Muscle of back (tissue), 11 donors: ENCODE results near the gene BCAR3. TPM values are rescaled to one million over a fixed set of nuclear protein-coding genes. Genes with fewer than 3 reads are reported as not detected.

ENCODE experiments used
- DNase-seq, 3 donors: peaks; one replicate each; pipeline versions ENCODE4 v3.0.0 to v3.0.0-alpha.2; 2013
- polyA plus RNA-seq, 10 donors: library from polyadenylated mRNA; unstranded; fragments of 120-200 nt; gene quantifications; one replicate each; pipeline ENCODE4 v1.2.1, GENCODE V29; 2013; ENCODE audit not compliant: insufficient read length in 10 of 10

Gene BCAR3
- polyA plus RNA-seq, 10 donors = 13.5 to 20.5 (median 17.1) TPM

DNA sequence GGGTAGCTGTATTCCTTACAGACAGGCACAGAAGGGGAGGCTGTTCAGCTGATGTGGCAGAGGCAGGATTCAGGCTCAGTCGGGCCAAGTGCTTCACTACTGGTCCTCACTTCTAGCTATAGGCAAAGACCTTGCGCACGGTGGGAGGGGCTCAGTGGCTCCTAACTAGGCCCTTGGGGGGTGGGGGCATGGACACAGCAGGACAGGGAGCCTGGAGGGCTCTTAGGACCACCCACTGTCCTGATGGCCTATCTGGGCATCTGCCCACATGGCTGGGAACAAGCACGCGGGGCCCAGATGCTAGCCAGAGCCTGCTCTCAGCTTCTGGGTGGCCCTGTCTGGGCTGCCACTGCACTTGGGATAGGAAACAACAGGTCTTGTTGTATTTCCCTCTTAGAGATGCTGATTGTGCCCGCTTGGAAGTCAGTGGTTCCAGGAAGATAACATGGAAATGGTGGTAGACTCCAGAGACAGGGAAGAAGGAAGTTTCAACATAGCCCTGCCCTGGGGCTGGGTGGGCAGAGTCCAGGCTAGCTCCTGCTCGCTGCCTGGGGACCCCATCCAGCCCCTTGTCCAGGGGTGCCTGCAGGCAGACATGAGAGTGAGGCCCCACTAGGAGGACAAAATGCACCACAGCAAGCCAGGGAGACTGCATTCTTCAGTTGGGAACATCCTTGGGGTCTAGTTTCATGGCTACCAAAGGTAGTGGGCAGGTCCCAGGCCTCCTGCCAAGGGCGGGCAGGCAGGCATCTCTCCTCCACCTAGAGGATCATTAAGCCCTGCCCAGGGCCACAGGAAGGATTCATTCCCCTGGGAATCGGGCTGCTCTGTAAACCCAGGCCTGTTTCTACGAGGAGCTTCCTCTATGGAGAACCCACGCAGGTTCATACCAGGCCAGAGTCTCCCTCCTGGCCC is 102.5 kb downstream of the BCAR3 start:
- no peak for DNase-seq

DNA sequence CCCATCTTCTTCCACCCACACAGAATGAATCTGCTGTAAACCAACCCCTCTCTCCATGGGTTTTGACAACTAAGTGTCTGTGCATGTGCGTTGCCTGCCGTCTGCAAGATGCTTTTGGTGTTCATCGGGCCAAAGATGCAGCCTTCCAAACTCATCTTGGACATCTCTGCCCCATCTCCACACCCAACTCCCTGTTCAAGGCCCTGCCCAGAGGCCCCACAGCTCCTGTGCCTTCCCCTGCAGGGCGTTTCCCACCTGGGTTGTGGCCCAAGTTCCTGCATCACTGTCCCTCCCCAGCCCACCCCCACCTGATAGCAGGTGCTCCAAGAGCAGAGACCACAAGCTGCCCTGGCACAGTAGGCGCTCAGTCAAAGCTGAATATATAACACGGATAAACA is 103.2 kb downstream of the BCAR3 start:
- DNase-seq = no peak

DNA sequence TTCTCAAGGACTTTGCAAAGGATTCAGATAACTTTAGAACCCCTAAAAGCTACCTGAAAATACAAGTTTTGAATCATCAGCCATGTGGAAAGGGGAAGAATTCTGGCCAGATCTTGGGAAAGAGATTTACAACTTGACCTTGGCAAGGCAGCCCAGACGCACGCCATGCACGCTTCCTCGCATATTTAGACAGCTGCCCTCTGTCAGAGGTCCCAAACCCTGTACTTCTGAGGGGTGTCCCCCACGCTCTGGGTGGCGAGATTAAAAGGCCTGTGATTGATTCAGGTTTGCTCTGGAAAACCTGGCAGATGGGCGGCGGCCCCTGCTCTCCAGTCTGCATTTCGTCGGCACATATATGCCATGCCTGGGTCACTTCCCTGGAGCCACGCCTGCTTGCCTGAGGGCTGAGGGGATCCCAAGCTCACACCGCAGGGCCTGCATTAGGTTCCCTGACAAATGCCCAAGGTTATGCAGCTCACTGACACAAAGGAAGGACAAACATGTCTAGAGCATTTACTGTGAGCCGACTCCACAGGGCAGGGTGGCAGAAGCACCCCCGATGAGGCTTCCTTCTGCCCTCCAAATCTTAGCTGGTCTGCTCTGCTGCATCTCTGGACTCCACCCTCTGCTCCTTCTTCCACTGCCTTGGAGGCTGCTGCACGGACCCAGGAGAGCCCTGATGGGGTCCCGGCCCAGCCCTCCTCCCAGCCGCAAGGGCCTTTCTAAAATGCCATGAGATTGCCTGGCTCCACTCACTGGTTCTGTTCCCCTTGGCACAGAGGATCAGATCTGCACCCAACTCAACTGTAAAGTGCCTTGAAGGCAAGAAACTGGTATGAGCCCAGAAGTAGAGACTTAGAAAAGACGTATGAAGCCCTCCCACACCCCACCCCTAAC is 103.9 kb downstream of the BCAR3 start:
- DNase-seq = no peak

DNA sequence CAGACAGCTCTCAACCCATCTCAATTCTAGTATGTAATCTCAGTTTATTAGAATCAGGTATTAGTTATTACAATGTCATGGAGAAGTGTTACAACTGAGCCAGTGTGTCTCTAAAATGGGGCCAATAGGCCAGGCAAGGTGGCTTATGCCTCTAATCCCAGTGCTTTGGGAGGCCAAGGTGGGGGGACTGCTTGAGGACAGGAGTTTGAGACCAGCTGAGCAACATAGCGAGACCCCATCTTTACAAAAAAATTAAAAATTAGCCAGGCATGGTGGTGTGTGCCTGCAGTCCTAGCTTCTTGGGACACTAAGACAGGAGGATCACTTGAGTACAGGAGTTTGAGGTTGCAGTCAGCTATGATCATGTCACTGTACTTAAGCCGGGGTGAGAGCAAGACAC is 104.9 kb downstream of the BCAR3 start:
- no peak for DNase-seq

DNA sequence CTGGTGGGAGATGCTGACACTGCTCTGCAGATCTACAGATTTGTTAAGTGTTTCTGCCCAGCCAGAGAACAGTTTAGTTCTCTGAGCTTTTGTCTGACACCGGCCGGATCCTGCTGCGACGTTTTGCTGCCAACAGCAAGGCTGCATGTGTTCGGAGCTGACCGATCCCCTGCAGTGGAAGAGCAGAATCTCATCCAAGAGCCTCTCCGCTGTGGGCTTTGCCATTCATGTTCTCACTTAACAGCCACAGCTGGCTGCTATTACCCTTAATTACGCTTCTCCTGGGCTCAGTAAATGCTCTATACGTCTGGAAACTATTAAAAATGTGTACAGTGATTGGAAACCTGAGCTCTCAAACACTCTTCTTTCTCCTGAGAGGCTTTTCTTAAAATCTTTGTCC is 105.3 kb downstream of the BCAR3 start:
- peak; percentile 79 to 93 (median 91) for DNase-seq

DNA sequence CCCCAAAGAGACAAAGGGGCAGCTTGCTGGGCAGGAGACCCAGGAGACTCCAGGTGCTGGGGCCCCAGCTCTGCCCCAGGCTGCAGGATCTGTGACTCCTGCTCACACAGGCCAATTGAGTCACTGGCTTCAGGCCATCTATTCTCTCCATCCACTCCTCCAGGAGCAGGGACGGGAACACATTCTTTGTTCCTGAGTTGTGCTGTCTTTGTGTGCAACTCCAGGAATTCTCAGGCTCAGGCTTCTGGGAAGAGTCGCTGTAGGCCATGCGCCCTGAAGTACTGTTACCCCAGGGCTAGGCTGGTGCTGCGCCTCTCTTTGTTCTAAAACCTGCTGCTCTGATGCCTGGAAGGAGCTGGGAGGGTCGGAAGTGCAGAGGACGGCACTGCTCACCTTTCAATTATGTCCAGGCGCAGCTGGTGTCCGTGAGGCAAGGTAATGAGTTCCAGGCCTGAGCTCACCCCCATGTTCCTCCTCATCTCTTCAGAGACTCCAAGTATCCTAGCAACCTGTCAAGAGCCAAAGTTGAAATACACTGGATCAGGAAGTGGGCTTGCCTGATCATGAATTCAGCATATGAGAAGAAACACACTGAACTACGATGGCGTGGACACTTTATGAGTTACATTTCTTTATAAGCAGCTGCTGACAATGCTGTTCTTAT is 105.9 kb downstream of the BCAR3 start:
- peak in 2 of 3 donors; percentile 68 to 87 for DNase-seq

DNA sequence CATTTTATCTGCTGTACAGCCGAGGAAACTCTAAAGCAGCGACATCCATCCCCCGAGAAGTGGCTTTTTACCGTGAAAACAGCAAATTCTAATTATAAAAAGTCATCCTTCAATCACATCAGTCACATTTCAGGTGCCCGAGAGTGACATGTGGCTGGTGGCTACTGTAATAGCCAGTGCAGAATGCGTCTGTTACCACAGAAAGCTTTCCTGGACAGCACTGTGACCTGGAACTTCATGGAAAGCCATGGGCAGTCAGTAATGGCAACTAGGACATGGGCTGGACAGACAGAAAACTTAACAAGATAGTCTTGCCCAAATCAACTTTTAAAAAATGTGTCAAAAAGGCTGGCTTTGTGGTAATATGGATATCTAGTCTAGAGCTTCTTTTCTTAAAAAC is 106.6 kb downstream of the BCAR3 start:
- no peak for DNase-seq

DNA sequence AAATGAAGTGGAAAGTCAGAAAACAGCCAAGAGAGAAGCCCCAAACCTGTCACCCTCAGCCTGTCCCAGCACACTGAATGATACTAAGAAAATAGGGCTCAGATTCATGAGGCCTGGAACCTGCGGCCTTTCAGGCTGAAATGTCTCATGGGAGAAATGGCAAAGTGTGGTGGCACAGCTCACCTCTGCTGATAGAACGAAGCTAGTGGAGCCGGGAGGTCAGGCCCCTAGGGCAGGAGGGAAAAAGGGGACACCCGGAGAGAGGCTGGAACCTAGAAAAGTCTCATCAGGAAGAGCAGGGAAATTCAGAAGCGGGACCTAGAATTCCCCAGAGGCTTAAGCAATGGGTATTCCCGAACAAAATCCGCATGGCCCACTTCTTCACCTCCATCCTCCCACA is 107.1 kb downstream of the BCAR3 start:
- no peak for DNase-seq

DNA sequence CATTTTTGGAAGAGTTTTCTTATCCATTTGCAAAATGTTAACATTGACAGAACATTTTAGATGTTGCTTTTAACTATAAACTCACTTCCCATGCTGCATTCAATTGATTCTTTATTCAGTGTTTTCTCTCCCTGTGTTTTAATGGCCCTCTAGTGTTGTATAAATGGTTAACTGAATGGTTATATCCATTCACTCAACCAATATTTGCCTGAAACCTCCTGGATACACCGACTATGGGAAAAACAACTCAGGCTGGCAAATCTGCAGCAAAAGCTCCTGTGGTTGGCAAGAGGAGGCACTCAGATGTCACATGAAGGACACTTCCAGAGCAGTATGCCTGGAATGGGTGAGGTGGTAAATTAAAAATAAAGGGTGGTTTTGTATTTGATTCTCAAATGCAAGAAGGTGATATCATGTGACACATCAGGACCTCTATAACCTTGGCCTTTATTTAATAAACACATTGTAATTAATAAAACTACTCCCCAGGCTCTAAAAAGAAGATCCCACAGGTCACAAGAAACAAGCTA is 107.6 kb downstream of the BCAR3 start:
- DNase-seq = no peak

DNA sequence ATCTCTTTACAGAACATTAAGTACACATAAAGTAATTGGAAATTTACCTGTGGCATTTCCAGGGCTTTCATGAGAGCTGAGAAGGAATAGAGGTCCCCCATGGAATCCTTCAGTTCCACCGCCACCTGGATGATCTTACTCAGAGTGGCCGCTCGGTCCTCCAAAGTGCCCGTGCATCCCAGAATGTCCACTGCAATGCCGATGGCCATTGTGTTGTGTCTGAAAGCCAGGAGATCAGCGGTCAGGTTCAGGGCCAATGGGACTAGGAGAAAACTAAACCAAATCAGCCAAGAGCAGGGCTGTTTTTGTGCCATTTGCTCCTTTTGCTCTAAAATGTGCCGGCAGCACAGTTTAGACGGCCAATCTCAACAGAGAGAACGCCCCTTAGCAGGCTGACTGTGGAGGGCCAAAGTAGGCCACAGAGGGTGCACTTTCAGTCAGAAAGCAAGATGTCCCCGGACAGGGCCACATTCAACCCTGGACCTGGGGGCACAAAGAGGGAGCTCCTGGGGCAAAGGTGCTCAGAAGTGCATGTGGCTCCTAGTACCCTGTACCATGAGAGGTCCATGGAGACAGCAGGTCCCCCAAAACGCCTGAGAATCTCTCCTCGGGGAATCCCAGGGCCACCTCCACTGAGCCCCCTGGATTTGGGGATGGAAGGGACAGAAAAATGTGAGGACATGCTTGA is 109.9 kb downstream of the BCAR3 start:
- no peak for DNase-seq

DNA sequence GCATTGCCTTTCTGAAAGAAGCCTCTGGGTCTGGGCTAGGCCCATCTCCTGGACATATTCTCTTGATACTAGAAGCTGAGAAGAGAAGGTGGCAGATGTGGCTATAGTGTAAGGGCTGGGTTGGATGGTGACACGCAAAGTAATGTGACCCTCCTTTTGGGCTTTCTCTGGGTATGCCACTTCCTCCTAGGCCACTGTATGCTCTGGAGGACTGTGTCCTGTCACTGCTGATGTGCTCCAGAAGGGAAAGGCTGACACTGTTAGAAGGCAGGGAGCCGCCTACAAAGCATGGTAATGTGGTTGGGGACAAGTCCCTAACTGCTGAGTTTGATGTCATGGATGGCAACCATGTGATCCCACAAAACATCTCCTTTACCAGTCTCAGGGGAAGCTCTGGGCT is 112.1 kb downstream of the BCAR3 start:
- no peak for DNase-seq

DNA sequence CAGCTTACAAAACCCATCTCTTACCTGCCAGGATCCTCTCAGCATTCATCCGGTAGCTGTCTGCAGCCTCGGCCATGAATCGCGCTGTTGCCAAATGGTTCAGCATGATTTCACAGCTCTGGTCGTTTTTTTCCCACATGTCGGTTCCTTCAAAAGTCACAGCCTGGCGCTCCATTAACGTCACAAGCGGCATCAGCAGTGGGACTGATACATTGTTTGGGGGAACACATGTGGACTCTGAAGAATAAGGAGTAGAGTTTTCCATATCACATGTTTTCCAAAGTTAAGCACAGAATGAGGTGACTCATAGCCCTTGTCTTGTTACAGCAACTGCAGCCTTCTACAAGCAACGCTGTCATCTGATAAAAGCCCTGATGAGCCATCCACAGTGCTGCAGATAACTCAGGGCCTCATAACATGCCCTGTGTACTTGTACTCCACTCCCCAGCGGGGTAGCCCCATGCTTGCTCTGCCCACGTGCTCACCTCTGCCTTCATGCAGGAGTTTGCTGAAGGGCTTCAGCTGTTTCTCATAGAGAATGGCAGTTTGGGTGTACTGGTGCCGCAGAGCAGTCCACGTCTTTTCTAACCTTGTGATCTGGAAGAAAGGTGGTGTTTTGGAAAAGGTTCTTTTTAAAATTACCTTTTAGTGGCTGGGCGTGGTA is 114.2 kb downstream of the BCAR3 start:
- peak in 1 of 3 donors; percentile 74 for DNase-seq

DNA sequence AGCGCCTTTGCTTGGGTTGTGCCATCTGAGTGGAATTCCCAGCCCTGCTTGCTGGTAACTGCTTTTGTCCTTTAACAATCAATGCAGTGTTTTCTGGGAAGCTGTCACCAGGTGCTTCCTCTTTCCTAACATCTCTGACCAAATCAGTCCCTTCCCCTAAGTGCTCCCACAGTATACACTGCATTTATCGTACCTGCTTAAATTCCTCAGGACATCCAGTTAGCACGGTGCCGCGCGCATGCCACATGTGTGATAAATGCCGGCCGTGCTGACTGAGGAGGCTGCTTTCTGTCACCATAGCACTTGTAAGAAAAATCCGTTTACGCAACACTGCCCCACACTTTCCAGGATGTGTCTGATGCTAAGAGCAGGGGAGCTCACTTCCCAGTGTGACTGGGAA is 115.4 kb downstream of the BCAR3 start:
- DNase-seq = no peak

DNA sequence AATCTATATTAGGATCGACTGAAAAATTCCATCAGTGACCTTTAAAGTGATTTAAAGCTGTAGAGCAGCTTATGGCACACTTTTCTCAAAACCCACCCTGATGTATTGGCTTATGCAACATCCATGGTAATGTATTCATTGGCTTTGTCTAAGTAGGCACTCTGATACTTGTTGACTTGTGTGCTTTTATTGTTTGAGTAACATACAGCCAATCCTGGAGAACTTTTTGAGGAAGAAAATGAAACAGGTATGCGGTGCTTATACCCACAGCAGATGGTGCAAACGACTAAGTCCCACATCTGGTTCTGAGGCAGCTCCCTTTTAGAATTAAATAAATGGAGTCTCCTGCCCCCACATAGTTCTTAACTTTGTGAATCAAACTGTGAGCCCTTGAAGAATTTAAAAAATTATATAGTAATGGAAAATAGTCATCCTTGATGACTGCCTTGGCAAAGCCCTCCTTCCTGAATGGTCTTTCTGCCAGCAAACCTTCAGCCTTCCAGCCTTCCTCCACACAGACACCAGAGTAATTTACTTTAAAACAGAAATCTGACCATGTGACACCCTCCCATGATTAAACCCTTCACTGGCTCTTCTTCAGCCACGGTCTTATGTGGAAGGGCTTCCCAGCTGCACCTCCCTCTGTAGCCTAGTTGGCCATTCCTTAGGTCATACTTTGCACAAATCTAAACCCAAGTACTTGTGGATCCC is 116.0 kb downstream of the BCAR3 start:
- DNase-seq = peak in 1 of 3 donors; percentile 62

DNA sequence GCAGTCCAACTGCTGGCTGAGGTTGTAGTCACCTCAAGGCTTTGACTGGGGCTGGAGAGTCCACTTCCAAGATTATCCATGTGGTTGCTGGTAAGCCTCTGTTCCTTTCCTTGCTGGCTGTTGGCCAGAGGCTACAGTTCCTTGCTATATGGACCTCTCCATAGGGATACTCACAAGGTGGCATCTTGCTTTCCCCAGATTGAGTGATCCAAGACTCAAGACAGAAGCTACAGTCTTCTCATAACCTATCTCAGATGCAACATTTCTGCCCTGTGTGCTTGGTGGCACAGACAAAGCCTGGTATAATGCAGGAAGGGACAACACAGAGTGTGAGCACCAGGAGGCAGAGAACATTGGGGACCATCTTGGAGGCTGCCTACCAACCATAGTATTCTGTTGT is 121.9 kb downstream of the BCAR3 start:
- DNase-seq = no peak

DNA sequence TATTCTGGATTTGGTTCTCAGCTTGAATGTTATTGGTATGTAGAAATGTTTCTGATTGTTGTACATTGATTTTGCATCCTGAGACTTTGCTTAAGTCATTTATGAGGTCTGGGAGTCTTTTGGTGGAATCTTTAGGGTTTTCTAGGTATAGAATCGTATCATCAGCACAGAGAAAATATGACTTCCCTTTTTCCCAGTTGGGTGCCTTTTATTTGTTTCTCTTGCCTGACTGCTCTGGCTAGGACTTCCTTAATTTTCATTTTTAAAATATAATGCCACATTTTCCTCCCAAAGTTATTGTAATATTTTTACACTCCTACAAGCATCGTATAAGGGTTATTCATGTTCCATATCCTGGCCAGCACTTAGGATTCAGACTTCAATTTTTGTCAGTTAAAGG is 122.6 kb downstream of the BCAR3 start:
- no peak for DNase-seq

DNA sequence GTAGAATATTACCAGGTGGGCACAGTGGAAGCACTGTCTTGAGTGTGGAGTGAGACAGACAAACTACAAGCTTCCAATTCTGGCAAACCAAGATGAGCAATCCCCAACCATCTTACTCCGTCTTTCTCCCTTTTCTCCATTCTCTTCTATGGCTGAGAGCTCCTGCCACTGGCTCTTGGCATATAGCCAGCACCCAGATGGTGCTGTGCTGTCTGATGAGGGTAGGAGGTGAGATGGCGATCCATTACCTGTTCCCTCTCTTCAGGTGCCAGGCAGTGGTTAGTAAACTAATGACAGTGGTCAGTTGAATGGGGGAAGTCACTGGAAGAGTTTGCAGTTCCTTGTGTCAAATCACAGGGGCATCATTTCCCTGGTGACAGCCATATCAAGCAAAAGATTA is 125.3 kb downstream of the BCAR3 start:
- no peak for DNase-seq

DNA sequence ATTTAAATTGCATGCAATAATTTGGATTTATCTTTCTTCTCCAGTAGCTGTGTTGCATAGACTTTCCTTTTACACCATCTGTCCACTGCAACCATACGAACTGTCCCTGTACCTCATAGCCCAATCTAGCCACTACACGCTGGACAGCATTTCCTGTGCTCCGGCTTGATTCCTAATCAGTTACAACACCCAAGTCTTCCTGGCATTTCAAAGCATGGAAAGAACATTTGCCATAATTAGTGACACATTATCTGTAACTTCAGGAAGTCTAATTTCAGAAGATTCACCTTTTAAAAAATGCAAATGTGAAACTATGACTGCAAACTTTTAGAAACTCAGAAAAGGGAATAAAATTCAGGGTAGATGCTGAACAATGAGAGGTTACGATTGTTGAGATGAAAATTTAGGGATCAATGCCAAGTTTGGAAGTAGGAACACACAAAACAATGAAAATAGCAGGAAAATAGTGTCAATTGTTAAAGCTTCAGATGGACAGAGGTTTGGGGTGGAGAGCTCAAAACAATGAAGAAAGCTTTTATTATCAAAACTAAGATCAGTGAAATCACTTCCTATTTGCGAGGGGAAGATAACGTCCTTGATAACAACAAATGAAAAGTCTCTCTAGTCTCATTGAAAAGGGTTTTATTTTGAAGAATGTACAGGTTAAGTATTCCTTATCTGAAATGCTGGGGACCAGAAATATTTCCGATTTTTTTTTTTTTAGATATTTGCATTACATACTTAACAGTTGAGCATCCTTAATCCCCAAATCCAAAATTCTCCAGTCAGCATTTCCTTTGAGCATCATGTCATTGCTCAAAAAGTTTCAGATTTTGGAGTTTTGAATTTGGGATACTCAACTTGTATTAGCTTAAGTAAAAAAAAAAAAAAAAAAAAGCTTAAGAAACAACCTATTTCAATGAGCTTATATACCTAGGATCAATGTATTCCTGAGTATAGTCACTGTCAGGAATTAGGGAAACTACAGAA is 126.5 kb downstream of the BCAR3 start:
- no peak for DNase-seq
